Gastroesophageal sphincter (tissue), 4 donors: ENCODE measurements around the gene UGT1A5. TPM values are rescaled to one million over a fixed set of nuclear protein-coding genes. Genes with fewer than 3 reads are reported as not detected.

Source experiments
- ATAC-seq: fragments of 150-250 bp; one replicate; pipeline ENCODE4 v1.9.1; 2016; ENCODE audit warnings: mild to moderate bottlenecking, moderate library complexity
- H3K27ac ChIP-seq, 4 donors: fragments of 200-600 bp; sonication (generic) in 3 of 4; 1 replicate in 3 of 4; 2 replicates in 1 of 4; pipeline ENCODE4 v1.5.1; 2016 to 2019
- H3K27me3 ChIP-seq: fragments of 200-600 bp; sonication (generic); one replicate; pipeline ENCODE4 v1.5.1; 2019
- H3K36me3 ChIP-seq, 2 donors: fragments of 200-600 bp; sonication (generic); one replicate each; pipeline ENCODE4 v1.5.1; 2019; ENCODE audit warnings: control low read depth in 1 of 2
- H3K4me1 ChIP-seq, 3 donors: fragments of 200-600 bp; sonication (generic); 1 replicate in 2 of 3; 2 replicates in 1 of 3; pipeline ENCODE4 v1.5.1; 2016 to 2019; ENCODE audit warnings: control low read depth in 2 of 3
- H3K4me3 ChIP-seq, 2 donors: fragments of 200-600 bp; sonication (generic); one replicate each; pipeline ENCODE4 v1.5.1; 2019; ENCODE audit warnings: mild to moderate bottlenecking in 1 of 2, moderate library complexity in 1 of 2
- H3K9me3 ChIP-seq, 3 donors: fragments of 200-600 bp; sonication (generic); one replicate each; pipeline ENCODE4 v1.5.1; 2017 to 2019; ENCODE audit warnings: control low read depth in 2 of 3
- CTCF ChIP-seq, 4 experiments: fragments of 200-600 bp in 2 of 4; fragments of 450-650 bp in 2 of 4; sonication (generic) in 1 of 4; IDR thresholded peaks; one replicate each; pipeline ENCODE4 v1.5.1; 2017 to 2019; ENCODE audit warnings: antibody characterized with exemption in 4 of 4, mild to moderate bottlenecking in 2 of 4, moderate library complexity in 2 of 4
- EP300 ChIP-seq: sonication (generic); formaldehyde crosslinking; IDR thresholded peaks from one replicate; pipeline ENCODE4 v1.6.1; 2017; ENCODE audit warnings: antibody characterized with exemption, mild to moderate bottlenecking
- POLR2A ChIP-seq, 2 donors: fragments of 450-650 bp; IDR thresholded peaks; one replicate each; pipeline ENCODE4 v1.6.1; 2017; ENCODE audit warnings: antibody characterized with exemption in 2 of 2, mild to moderate bottlenecking in 2 of 2, moderate library complexity in 1 of 2
- POLR2AphosphoS5 ChIP-seq: sonication (generic); formaldehyde crosslinking; IDR thresholded peaks from one replicate; pipeline ENCODE4 v1.6.1; 2017; ENCODE audit warnings: antibody characterized with exemption
- WGBS, 2 donors: methylation state at CpG; one replicate each; pipeline ENCODE4 v1.1.5; 2018; ENCODE audit warnings: low coverage in 1 of 2; 5-methylcytosine and 5-hydroxymethylcytosine counted together
- total RNA-seq, 4 donors: library from RNA; depleted of rRNA; stranded (reverse); fragments of >200 nt; gene quantifications; one replicate each; pipeline ENCODE4 v1.1.0, GENCODE V29; 2016

Gene UGT1A5
- total RNA-seq, 4 donors from 2014 or later = not detected

- no peaks in the 10 kb centered on the region for H3K9me3 ChIP-seq
These were observed 21.0 kb upstream of the UGT1A5 start for GRCh38 chr2:233691443-233692433.

GRCh38 chr2:233692648-233693047 lies 20.1 kb upstream of the UGT1A5 start, which contains the start of gene UGT1A6:
UGT1A6 (plus strand) TSS chr2:233692890; CDS start chr2:233693005, 115 bp downstream.
- H3K27me3 ChIP-seq = peaks cover 6% of the 10 kb centered on the region
- 85 to 86% methylated on average over 4 of the region's 4 CpGs for WGBS, 2 donors
- no peak for TF ChIP-seq CTCF (IDR thresholded peaks at IDR 0.05)
- TF ChIP-seq POLR2A (IDR thresholded peaks at IDR 0.05) = no peak
- no peak for TF ChIP-seq EP300
- no peak for TF ChIP-seq POLR2AphosphoS5
- no peak within 1 kb of the TSS for H3K27ac ChIP-seq
- H3K4me1 ChIP-seq = no peaks in the 10 kb centered on the region
- H3K9me3 ChIP-seq = no peaks in the 10 kb centered on the region
- no peak within 1 kb of the TSS for H3K4me3 ChIP-seq
- H3K36me3 ChIP-seq = no peaks in the 10 kb centered on the region
- ATAC-seq = no peak

More at GRCh38 chr2:233691443-233692433, 21.0 kb upstream of the UGT1A5 start:
- Histone ChIP-seq H3K4me3 (no peak overlapping the region), H3K27ac (no peak overlapping the region), H3K27me3 (peaks cover 6% of the 10 kb centered on the region), H3K36me3 (no peaks in the 10 kb centered on the region), H3K4me1 (no peaks in the 10 kb centered on the region)
- 86 to 89% methylated on average over 4 to 8 of the region's 11 CpGs for WGBS, 2 donors
- no peak for ATAC-seq
- TF ChIP-seq POLR2A (IDR thresholded peaks at IDR 0.05) (no peak), CTCF (IDR thresholded peaks at IDR 0.05) (no peak), EP300 (no peak), POLR2AphosphoS5 (no peak)

- Histone ChIP-seq H3K4me1 (no peaks in the 10 kb centered on the region), H3K36me3 (no peaks in the 10 kb centered on the region), H3K27ac (no peak overlapping the region), H3K9me3 (no peaks in the 10 kb centered on the region), H3K4me3 (no peak overlapping the region), H3K27me3 (peaks cover 6% of the 10 kb centered on the region)
- WGBS, 2 donors = 50 to 75% methylated on average over 2 to 5 of the region's 6 CpGs
- no peak for ATAC-seq
- TF ChIP-seq POLR2A (IDR thresholded peaks at IDR 0.05) (no peak), POLR2AphosphoS5 (no peak), CTCF (IDR thresholded peaks at IDR 0.05) (no peak), EP300 (no peak)
These were observed 18.7 kb upstream of the UGT1A5 start for GRCh38 chr2:233693963-233694362.

- H3K27me3 ChIP-seq = no peaks in the 10 kb centered on the region
- no peaks in the 10 kb centered on the region for H3K9me3 ChIP-seq
- H3K4me1 ChIP-seq = no peaks in the 10 kb centered on the region
- no peak for ATAC-seq
- WGBS, 2 donors = 53 to 84% methylated on average over 2 to 4 of the region's 4 CpGs
- H3K36me3 ChIP-seq = no peaks in the 10 kb centered on the region
- no peak overlapping the region for H3K27ac ChIP-seq
- TF ChIP-seq EP300 (no peak), CTCF (IDR thresholded peaks at IDR 0.05) (no peak), POLR2A (IDR thresholded peaks at IDR 0.05) (no peak), POLR2AphosphoS5 (no peak)
- H3K4me3 ChIP-seq = no peak overlapping the region
These were observed 14.0 kb upstream of the UGT1A5 start for GRCh38 chr2:233698740-233699139.
